HepG2 (cell line): ENCODE results near the gene MAN2A2. TPM values are rescaled to one million over a fixed set of nuclear protein-coding genes. Genes with fewer than 3 reads are reported as not detected.
A peak's percentile ranks its signal among the peaks of the same experiment; 100 is the strongest.

Experiments
- ATAC-seq: fragments of 200-7000 bp; cut with Tn5 transposase; 3 replicates; pipeline ENCODE4 v1.9.1; 2020; ENCODE audit warnings: mild to moderate bottlenecking, moderate library complexity
- BruUV-seq: library from RNA; stranded (reverse); fragments of 400-500 nt; replicated peaks from 2 replicates; lab custom pipeline; 2021; lab: Mats Ljungman, UMichigan
- CTCF ChIA-PET: fragments of 300-600 bp; formaldehyde crosslinking; extraction: SDS; loops from one replicate; lab custom pipeline; 2021; ENCODE audit warnings: low total read pairs, inconsistent platforms, low intra/inter-chr PET ratio; lab: Yijun Ruan, JAX
- POLR2A ChIA-PET: fragments of 350-600 bp; sonication (Branson Sonifier 250); formaldehyde crosslinking; loops from one replicate; lab custom pipeline; 2020; ENCODE audit warnings: antibody characterized with exemption, inconsistent platforms; lab: Yijun Ruan, JAX
- DNase-seq: peaks from one replicate; pipeline ENCODE4 v3.0.0-alpha.2; 2015; ENCODE audit warnings: low spot score
- FAIRE-seq: peaks from 3 replicates; lab custom pipeline; 2011; peaks lifted over from hg19 to GRCh38; lab: Jason Lieb, UNC
- H2AFZ ChIP-seq: one replicate; pipeline ENCODE4 v1.6.1; 2011; ENCODE audit warnings: low read length, inconsistent platforms
- H3K27ac ChIP-seq: fragments of 300-600 bp; 3 replicates; pipeline ENCODE4 v1.8.0; 2011; ENCODE audit warnings: mixed run types, mild to moderate bottlenecking, mixed read lengths, low read length, inconsistent platforms; ENCODE audit not compliant: insufficient read depth; ENCODE audit errors: extremely low read length
- H3K27me3 ChIP-seq, 2 experiments: fragments of 200-600 bp in 1 of 2; 2 replicates in 1 of 2; 3 replicates in 1 of 2; pipeline versions ENCODE4 v1.6.0 to v1.8.0; 2011; ENCODE audit warnings: low read length in 2 of 2, mild to moderate bottlenecking in 2 of 2, moderate library complexity in 2 of 2, inconsistent platforms in 1 of 2; ENCODE audit not compliant: insufficient read depth in 2 of 2, control insufficient read depth in 1 of 2
- H3K36me3 ChIP-seq, 2 experiments: fragments of 200-600 bp in 1 of 2; replicated peaks in 1 of 2; 2 replicates in 1 of 2; 3 replicates in 1 of 2; pipeline versions ENCODE4 v1.5.1 to v1.8.0; 2011; ENCODE audit warnings: low read length in 2 of 2, inconsistent platforms in 1 of 2; ENCODE audit not compliant: insufficient read depth in 2 of 2, control insufficient read depth in 1 of 2
- H3K4me1 ChIP-seq: 2 replicates; pipeline ENCODE4 v1.5.1; 2012; ENCODE audit warnings: low read length, inconsistent platforms; ENCODE audit not compliant: insufficient read depth
- H3K4me2 ChIP-seq: 2 replicates; pipeline ENCODE4 v1.6.0; 2011; ENCODE audit warnings: low read depth, low read length, inconsistent platforms
- H3K4me3 ChIP-seq, 3 experiments: fragments of 200-600 bp in 1 of 3; sonication (generic), shearing (Covaris generic) in 1 of 3; replicated peaks in 1 of 3; 2 replicates each; pipeline ENCODE4 v1.5.1; 2011 to 2016; ENCODE audit warnings: low read length in 3 of 3, inconsistent platforms in 2 of 3, low read depth in 2 of 3, mild to moderate bottlenecking in 2 of 3, control low read depth in 1 of 3, mixed read lengths in 1 of 3; ENCODE audit not compliant: insufficient read depth in 1 of 3
- H3K79me2 ChIP-seq: one replicate; pipeline ENCODE4 v1.6.1; 2011; ENCODE audit warnings: low read length, inconsistent platforms; ENCODE audit not compliant: insufficient read depth
- H3K9ac ChIP-seq: 2 replicates; pipeline ENCODE4 v1.6.0; 2011; ENCODE audit warnings: mild to moderate bottlenecking, low read depth, low read length, inconsistent platforms; ENCODE audit not compliant: insufficient read depth
- H3K9me3 ChIP-seq: 2 replicates; pipeline ENCODE4 v1.5.1; 2012; ENCODE audit warnings: mild to moderate bottlenecking, low read length
- H4K20me1 ChIP-seq: 2 replicates; pipeline ENCODE4 v1.6.0; 2011; ENCODE audit warnings: inconsistent platforms, mild to moderate bottlenecking, low read length, moderate library complexity; ENCODE audit not compliant: insufficient read depth
- FOXA3 ChIP-seq: IDR thresholded peaks from 2 replicates; pipeline ENCODE4 v1.6.1; 2016; ENCODE audit warnings: missing genetic modification reagents, missing compliant biosample characterization
- HMG20A ChIP-seq: IDR thresholded peaks from 2 replicates; pipeline ENCODE4 v1.6.1; 2016; ENCODE audit warnings: borderline replicate concordance
- MATR3 ChIP-seq: sonication (generic); formaldehyde crosslinking; IDR thresholded peaks from 2 replicates; pipeline ENCODE4 v1.4.0; 2020; ENCODE audit warnings: missing genetic modification reagents
- REPIN1 ChIP-seq: sonication (generic); formaldehyde crosslinking; IDR thresholded peaks from 2 replicates; pipeline ENCODE4 v1.8.0; 2022; ENCODE audit warnings: missing genetic modification reagents, low read depth, mild to moderate bottlenecking, borderline replicate concordance
- XBP1 ChIP-seq: sonication (generic); formaldehyde crosslinking; IDR thresholded peaks from 2 replicates; pipeline ENCODE4 v1.5.0; 2020; ENCODE audit warnings: missing genetic modification reagents
- ZNF264 ChIP-seq: sonication (generic); formaldehyde crosslinking; IDR thresholded peaks from 2 replicates; pipeline ENCODE4 v1.4.0; 2020; ENCODE audit warnings: missing genetic modification reagents
- WGBS: methylation state at CpG from one replicate; pipeline ENCODE4 v1.1.6; 2017; ENCODE audit warnings: low lambda C conversion rate; 5-methylcytosine and 5-hydroxymethylcytosine counted together
- in situ Hi-C: cut with HindIII; loops from 2 replicates; pipeline ENCODE4 v1.10.0; 2017; ENCODE audit warnings: low pct_unique_long_range_greater_than_20kb; ENCODE audit not compliant: extremely low pct_ligation_motif_present
- intact Hi-C: fragments of 100-400 bp; cut with micrococcal nuclease; formaldehyde crosslinking; loops from one replicate; pipeline ENCODE4 v1.10.0; 2022; ENCODE audit not compliant: unreplicated experiment
- polyA plus RNA-seq, 8 experiments: library from polyadenylated mRNA; depleted of rRNA in 3 of 8; stranded (reverse) in 7 of 8; unstranded in 1 of 8; fragments of >200 nt; fragmentation: Illumina TruSeq in 4 of 8; extraction: Trizol in 4 of 8; gene quantifications; 2 replicates each; pipeline versions ENCODE4 v1.2.1 to v1.2.3, GENCODE V29; 2011 to 2016; ENCODE audit warnings: low read depth in 4 of 8, missing spikeins in 1 of 8, mixed read lengths in 1 of 8; ENCODE audit not compliant: insufficient read depth in 1 of 8
- total RNA-seq, 5 experiments: library from RNA; depleted of rRNA; stranded (reverse); fragments of >200 nt; fragmentation: Illumina TruSeq; extraction: Trizol; gene quantifications; 2 replicates each; pipeline ENCODE4 v1.2.3, GENCODE V29; 2016; ENCODE audit warnings: low read depth in 1 of 5
- TF ChIP-seq, protein P1 (sequence below): sonication (generic); formaldehyde crosslinking; IDR thresholded peaks from 2 replicates; pipeline ENCODE4; 2020; ENCODE audit warnings: missing genetic modification reagents, mild to moderate bottlenecking, borderline replicate concordance
- TF ChIP-seq, protein P2 (sequence below): sonication (generic); formaldehyde crosslinking; IDR thresholded peaks from 2 replicates; pipeline ENCODE4 v1.5.0; 2020; ENCODE audit warnings: mild to moderate bottlenecking, missing genetic modification reagents, borderline replicate concordance
- TF ChIP-seq, protein P3 (sequence below): sonication (generic); formaldehyde crosslinking; conservative IDR thresholded peaks from 2 replicates; pipeline ENCODE4 v1.4.0; 2020; ENCODE audit warnings: missing genetic modification reagents
- TF ChIP-seq, protein P4 (sequence below): sonication (generic); formaldehyde crosslinking; IDR thresholded peaks from 2 replicates; pipeline ENCODE4 v1.4.0; 2020; ENCODE audit warnings: missing genetic modification reagents
- TF ChIP-seq, protein P5 (sequence below): sonication (generic); formaldehyde crosslinking; conservative IDR thresholded peaks from 2 replicates; pipeline ENCODE4 v1.8.0; 2022; ENCODE audit warnings: low read depth, missing genetic modification reagents
- TF ChIP-seq, protein P6 (sequence below): sonication (generic); formaldehyde crosslinking; IDR thresholded peaks from 2 replicates; pipeline ENCODE4 v1.5.0; 2020; ENCODE audit warnings: missing genetic modification reagents, mild to moderate bottlenecking, borderline replicate concordance

MAN2A2 gene
- total and polyA plus RNA-seq, 2 of the 13 experiments (the other 11 are each of a cell fraction or from before 2014, with no cell fraction given): 17.5 to 51.5 TPM

DNA sequence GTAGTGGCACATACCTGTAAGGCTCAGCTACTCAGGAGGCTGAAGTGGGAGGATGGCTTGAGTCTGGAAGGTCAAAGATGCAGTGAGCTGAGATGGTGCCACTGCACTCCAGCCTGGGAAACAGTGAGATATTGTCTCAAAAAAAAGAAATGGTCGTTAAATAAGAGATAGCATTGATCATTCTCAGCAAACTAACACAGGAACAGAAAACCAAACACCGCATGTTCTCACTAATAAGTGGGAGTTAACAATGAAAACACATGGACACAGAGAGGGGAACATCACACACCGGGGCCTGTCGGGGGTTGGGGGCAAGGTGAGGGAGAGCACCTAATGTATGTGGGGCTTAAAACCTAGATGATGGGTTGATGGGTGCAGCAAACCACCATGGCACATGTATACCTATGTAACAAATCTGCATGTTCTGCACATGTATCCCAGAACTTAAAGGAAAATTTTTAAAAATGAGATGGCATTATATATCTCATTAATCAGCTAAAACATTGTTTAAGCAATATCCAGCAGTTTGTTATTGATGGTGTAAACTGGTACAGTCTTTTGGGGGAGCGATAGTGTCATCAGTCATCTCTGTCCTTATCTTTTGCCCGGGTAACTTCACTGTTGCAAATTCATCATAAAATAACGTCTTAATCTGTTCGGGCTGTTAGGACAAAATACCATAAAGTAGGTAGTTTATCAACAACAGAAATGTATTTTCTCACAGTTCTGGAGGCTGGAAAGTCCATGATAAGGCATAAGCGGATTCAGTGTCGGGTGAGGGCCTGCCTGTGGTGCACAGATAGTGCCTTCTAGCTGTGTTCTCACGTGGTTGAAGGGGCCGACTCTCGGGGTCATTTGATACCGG lies 1.7 kb upstream of the MAN2A2 start:
- Histone ChIP-seq H3K36me3 (peaks cover 5 to 13% of the 10 kb centered on the region in 2 experiments; a peak in 4 of 5 replicates), H3K4me3 (peak overlapping the region in 2 of 3 experiments; percentile 81 to 89; a peak in 5 of 6 replicates), H3K9me3 (no peaks in the 10 kb centered on the region), H2AFZ (peak overlapping the region; percentile 77), H4K20me1 (no peaks in the 10 kb centered on the region), H3K27ac (no peak overlapping the region), H3K4me1 (peaks cover 20% of the 10 kb centered on the region), H3K27me3 (peaks cover 0 to 1% of the 10 kb centered on the region in 2 experiments; a peak in 1 of 5 replicates), H3K4me2 (peak overlapping the region; percentile 83), H3K9ac (peak overlapping the region; percentile 77; the same call in 1 of the 2 replicates), H3K79me2 (no peaks in the 10 kb centered on the region)
- ATAC-seq (no peak), FAIRE-seq (no peak), DNase-seq (no peak)
- in situ Hi-C loops: no loop called here
- POLR2A ChIA-PET: interaction anchor here (0.6 to 4.4 kb wide), 5 partner anchors 8 to 57 kb away, joined by 3 to 45 read pairs (median 16); partner anchors contain the start of genes HDDC3 and UNC45A
- intact Hi-C loops: loop anchor here (1.0 kb wide), 1 partner anchor 33 kb away; no protein-coding TSS in a partner anchor
- 31% methylated on average over 14 of the region's 14 CpGs for WGBS
- CTCF ChIA-PET: interaction anchor here (0.7 to 1.9 kb wide), 2 partner anchors 30 to 33 kb away, joined by 3 to 5 read pairs; partner anchors contain the start of gene UNC45A
- BruUV-seq: no TSS peak
- no peak for TF ChIP-seq ZNF264 (CRISPR knock-in tag)
- TF ChIP-seq, protein P1, sequence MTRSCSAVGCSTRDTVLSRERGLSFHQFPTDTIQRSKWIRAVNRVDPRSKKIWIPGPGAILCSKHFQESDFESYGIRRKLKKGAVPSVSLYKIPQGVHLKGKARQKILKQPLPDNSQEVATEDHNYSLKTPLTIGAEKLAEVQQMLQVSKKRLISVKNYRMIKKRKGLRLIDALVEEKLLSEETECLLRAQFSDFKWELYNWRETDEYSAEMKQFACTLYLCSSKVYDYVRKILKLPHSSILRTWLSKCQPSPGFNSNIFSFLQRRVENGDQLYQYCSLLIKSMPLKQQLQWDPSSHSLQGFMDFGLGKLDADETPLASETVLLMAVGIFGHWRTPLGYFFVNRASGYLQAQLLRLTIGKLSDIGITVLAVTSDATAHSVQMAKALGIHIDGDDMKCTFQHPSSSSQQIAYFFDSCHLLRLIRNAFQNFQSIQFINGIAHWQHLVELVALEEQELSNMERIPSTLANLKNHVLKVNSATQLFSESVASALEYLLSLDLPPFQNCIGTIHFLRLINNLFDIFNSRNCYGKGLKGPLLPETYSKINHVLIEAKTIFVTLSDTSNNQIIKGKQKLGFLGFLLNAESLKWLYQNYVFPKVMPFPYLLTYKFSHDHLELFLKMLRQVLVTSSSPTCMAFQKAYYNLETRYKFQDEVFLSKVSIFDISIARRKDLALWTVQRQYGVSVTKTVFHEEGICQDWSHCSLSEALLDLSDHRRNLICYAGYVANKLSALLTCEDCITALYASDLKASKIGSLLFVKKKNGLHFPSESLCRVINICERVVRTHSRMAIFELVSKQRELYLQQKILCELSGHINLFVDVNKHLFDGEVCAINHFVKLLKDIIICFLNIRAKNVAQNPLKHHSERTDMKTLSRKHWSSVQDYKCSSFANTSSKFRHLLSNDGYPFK (CRISPR knock-in tag): no peak
- TF ChIP-seq, protein P2, sequence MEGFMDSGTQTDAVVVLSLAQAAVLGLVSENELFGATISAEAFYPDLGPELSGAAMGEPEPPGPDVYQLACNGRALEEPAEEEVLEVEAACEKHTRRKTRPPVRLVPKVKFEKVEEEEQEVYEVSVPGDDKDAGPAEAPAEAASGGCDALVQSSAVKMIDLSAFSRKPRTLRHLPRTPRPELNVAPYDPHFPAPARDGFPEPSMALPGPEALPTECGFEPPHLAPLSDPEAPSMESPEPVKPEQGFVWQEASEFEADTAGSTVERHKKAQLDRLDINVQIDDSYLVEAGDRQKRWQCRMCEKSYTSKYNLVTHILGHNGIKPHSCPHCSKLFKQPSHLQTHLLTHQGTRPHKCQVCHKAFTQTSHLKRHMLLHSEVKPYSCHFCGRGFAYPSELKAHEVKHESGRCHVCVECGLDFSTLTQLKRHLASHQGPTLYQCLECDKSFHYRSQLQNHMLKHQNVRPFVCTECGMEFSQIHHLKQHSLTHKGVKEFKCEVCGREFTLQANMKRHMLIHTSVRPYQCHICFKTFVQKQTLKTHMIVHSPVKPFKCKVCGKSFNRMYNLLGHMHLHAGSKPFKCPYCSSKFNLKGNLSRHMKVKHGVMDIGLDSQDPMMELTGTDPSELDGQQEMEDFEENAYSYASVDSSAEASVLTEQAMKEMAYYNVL (CRISPR knock-in tag): no peak
- TF ChIP-seq, protein P3, sequence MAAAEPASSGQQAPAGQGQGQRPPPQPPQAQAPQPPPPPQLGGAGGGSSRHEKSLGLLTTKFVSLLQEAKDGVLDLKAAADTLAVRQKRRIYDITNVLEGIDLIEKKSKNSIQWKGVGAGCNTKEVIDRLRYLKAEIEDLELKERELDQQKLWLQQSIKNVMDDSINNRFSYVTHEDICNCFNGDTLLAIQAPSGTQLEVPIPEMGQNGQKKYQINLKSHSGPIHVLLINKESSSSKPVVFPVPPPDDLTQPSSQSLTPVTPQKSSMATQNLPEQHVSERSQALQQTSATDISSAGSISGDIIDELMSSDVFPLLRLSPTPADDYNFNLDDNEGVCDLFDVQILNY (CRISPR knock-in tag): no peak
- TF ChIP-seq, protein P4, sequence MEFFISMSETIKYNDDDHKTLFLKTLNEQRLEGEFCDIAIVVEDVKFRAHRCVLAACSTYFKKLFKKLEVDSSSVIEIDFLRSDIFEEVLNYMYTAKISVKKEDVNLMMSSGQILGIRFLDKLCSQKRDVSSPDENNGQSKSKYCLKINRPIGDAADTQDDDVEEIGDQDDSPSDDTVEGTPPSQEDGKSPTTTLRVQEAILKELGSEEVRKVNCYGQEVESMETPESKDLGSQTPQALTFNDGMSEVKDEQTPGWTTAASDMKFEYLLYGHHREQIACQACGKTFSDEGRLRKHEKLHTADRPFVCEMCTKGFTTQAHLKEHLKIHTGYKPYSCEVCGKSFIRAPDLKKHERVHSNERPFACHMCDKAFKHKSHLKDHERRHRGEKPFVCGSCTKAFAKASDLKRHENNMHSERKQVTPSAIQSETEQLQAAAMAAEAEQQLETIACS (CRISPR knock-in tag): no peak
- TF ChIP-seq HMG20A: no peak
- TF ChIP-seq, protein P5, sequence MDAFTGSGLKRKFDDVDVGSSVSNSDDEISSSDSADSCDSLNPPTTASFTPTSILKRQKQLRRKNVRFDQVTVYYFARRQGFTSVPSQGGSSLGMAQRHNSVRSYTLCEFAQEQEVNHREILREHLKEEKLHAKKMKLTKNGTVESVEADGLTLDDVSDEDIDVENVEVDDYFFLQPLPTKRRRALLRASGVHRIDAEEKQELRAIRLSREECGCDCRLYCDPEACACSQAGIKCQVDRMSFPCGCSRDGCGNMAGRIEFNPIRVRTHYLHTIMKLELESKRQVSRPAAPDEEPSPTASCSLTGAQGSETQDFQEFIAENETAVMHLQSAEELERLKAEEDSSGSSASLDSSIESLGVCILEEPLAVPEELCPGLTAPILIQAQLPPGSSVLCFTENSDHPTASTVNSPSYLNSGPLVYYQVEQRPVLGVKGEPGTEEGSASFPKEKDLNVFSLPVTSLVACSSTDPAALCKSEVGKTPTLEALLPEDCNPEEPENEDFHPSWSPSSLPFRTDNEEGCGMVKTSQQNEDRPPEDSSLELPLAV (CRISPR knock-in tag): no peak
- TF ChIP-seq REPIN1 (CRISPR knock-in tag): no peak
- TF ChIP-seq FOXA3 (CRISPR knock-in tag): no peak
- TF ChIP-seq, protein P6, sequence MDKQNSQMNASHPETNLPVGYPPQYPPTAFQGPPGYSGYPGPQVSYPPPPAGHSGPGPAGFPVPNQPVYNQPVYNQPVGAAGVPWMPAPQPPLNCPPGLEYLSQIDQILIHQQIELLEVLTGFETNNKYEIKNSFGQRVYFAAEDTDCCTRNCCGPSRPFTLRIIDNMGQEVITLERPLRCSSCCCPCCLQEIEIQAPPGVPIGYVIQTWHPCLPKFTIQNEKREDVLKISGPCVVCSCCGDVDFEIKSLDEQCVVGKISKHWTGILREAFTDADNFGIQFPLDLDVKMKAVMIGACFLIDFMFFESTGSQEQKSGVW: no peak
- no peak for TF ChIP-seq XBP1 (CRISPR knock-in tag)
- no peak for TF ChIP-seq MATR3
